Neuron (in vitro differentiated cells): Measurements from ENCODE around the gene EIF4A2.
A peak's percentile ranks its signal among the peaks of the same experiment; 100 is the strongest.

Source experiments
- H2AFZ ChIP-seq: one replicate; pipeline ENCODE4 v1.6.1; 2013; ENCODE audit warnings: low read depth, mild to moderate bottlenecking, inconsistent platforms, low read length, moderate library complexity
- H3K27me3 ChIP-seq: one replicate; pipeline ENCODE4 v1.6.1; 2013; ENCODE audit warnings: low read length; ENCODE audit not compliant: insufficient read depth
- H3K36me3 ChIP-seq: one replicate; pipeline ENCODE4 v1.6.1; 2013; ENCODE audit warnings: low read length; ENCODE audit not compliant: insufficient read depth
- H3K4me1 ChIP-seq: one replicate; pipeline ENCODE4 v1.6.1; 2013; ENCODE audit warnings: low read length; ENCODE audit not compliant: insufficient read depth
- H3K4me3 ChIP-seq: 2 replicates; pipeline ENCODE4 v1.5.1; 2013; ENCODE audit warnings: mild to moderate bottlenecking, low read length, moderate library complexity
- H3K9me3 ChIP-seq: one replicate; pipeline ENCODE4 v1.6.1; 2013; ENCODE audit warnings: low read length

EIF4A2 gene

GRCh38 chr3:186760897-186761447 lies 22.4 kb upstream of the EIF4A2 start:
- no peaks in the 10 kb centered on the region for H3K36me3 ChIP-seq
- no peaks in the 10 kb centered on the region for H3K4me1 ChIP-seq
- H2AFZ ChIP-seq: no peak overlapping the region
- no peaks in the 10 kb centered on the region for H3K27me3 ChIP-seq
- no peak overlapping the region for H3K4me3 ChIP-seq
- no peaks in the 10 kb centered on the region for H3K9me3 ChIP-seq

DNA sequence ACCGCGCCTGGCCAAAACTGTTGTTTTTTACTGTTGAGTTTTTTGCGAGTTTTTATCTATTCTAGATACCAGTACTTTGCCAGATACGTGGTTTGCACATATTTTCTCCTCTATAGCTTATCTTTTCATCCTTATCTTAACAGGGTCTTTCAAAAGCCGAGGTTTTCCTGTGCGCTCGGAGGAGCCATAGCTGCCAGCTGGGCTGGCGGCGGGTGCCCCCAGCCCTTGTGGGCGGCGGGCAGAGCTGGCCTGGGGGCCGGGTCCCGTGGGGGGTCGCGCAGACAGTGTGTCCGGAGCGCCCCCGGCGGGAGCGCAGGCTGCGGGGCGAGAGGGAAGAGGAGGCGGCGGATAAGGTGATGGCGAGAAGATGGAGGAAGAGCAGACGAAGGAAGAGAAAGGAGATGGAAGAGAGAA lies 11.1 kb upstream of the EIF4A2 start:
- no peak overlapping the region for H3K4me3 ChIP-seq
- H3K27me3 ChIP-seq: no peaks in the 10 kb centered on the region
- peak overlapping the region; percentile 80 for H2AFZ ChIP-seq
- no peaks in the 10 kb centered on the region for H3K9me3 ChIP-seq
- H3K36me3 ChIP-seq: no peaks in the 10 kb centered on the region
- H3K4me1 ChIP-seq: no peaks in the 10 kb centered on the region

DNA sequence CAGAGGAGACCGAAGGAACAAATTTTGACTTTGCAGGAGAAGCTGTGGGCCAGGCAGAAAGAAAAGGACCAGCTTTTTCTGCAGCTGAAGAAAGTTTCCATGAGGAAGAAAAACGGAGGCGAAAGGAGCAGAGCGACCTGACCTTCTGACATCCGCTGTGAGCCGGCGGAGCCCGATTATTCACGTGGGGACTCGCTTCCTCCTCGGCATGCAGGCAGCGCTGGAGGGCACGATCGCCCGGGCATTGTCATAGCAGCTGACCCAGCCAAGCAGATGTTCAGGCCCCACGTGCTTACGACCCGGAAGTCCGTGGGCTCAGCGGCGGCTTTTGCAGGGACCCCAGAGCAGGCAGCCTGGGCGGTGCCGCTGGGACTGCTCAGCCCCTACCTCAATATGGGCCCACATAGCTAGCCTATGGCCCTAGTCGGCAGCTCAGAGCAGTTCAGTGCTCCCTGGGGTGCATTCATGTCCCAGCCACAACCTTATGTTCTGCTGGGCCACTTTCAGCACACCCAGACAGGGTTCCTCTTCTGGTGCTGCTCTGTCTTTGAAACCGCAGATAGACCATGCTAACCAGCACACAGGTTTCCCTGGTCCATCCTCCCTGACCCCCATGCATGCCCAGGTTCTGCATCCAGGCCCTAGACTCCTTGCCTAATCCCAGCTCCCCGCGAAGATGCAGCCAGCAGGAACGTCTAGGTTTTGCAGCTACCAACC lies 10.5 kb upstream of the EIF4A2 start:
- no peaks in the 10 kb centered on the region for H3K36me3 ChIP-seq
- no peaks in the 10 kb centered on the region for H3K4me1 ChIP-seq
- H3K27me3 ChIP-seq: no peaks in the 10 kb centered on the region
- peak overlapping the region; percentile 80 for H2AFZ ChIP-seq
- H3K4me3 ChIP-seq: no peak overlapping the region
- no peaks in the 10 kb centered on the region for H3K9me3 ChIP-seq

GRCh38 chr3:186775999-186776398 lies 7.4 kb upstream of the EIF4A2 start:
- Histone ChIP-seq H3K4me1 (no peaks in the 10 kb centered on the region), H3K27me3 (no peaks in the 10 kb centered on the region), H2AFZ (no peak overlapping the region), H3K9me3 (no peaks in the 10 kb centered on the region), H3K4me3 (no peak overlapping the region), H3K36me3 (no peaks in the 10 kb centered on the region)

DNA sequence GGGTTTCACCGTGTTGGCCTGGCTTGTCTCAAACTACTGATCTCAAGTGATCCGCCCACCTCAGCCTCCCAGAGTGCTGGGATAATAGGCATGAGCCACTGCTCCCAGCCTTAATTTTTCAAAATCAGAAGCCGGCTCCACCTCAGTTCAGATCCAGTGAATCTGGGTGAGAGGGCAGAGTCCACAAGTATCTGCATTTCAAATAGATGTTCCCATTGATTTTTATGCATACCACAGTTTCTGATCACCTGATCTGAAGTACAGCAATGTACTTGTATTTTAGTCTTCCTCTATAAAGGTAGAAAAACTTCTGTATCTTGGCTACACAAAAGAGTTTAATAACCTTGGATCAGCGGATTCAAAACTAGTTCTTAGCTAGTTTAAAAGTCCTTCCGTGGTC lies 4.2 kb upstream of the EIF4A2 start:
- Histone ChIP-seq H3K9me3 (no peaks in the 10 kb centered on the region), H2AFZ (no peak overlapping the region), H3K36me3 (peaks cover 2% of the 10 kb centered on the region), H3K4me1 (peaks cover 3% of the 10 kb centered on the region), H3K4me3 (no peak overlapping the region), H3K27me3 (no peaks in the 10 kb centered on the region)

DNA sequence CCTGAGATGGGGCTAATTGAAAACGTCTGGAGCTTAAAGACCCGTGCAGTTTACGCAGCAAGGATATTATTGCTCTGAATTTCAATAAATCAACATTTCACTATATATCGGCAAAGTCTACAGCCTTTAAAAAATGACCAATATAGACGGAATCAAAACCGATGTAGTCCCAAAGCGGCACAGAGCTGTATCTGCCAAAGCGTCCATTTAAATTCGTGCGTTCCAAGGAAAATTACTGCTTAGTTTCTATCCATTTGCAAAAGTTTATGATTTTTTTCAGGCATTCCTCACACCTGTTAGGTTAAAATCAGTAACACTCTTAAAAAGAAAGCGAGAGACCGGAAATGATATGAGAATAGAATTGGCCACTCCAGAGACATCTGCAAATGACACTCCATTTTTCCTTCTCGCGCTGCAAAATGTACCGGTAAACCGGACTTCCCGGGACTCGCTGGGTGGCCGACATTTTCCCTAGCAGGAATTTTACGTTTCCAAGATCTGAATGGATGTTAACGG lies 777 bp upstream of the EIF4A2 start:
- Histone ChIP-seq H3K4me1 (peaks cover 34% of the 10 kb centered on the region), H2AFZ (peak overlapping the region; percentile 100), H3K4me3 (peak overlapping the region; percentile 92), H3K27me3 (no peaks in the 10 kb centered on the region), H3K36me3 (peaks cover 36% of the 10 kb centered on the region), H3K9me3 (no peaks in the 10 kb centered on the region)

GRCh38 chr3:186783731-186784515 lies 546 bp downstream of the EIF4A2 start:
- H3K4me3 ChIP-seq: peak overlapping the region; percentile 92
- no peak overlapping the region for H2AFZ ChIP-seq
- no peaks in the 10 kb centered on the region for H3K27me3 ChIP-seq
- peaks cover 35% of the 10 kb centered on the region for H3K4me1 ChIP-seq
- peaks cover 49% of the 10 kb centered on the region for H3K36me3 ChIP-seq
- H3K9me3 ChIP-seq: no peaks in the 10 kb centered on the region

GRCh38 chr3:186784820-186785494 lies 1.6 kb downstream of the EIF4A2 start:
- Histone ChIP-seq H3K27me3 (no peaks in the 10 kb centered on the region), H3K4me3 (peak overlapping the region; percentile 92), H3K36me3 (peaks cover 58% of the 10 kb centered on the region), H3K4me1 (peaks cover 35% of the 10 kb centered on the region), H3K9me3 (no peaks in the 10 kb centered on the region), H2AFZ (no peak overlapping the region)

GRCh38 chr3:186785495-186786018 lies 2.2 kb downstream of the EIF4A2 start:
- no peaks in the 10 kb centered on the region for H3K9me3 ChIP-seq
- H3K4me1 ChIP-seq: peaks cover 35% of the 10 kb centered on the region
- no peak overlapping the region for H2AFZ ChIP-seq
- H3K27me3 ChIP-seq: no peaks in the 10 kb centered on the region
- H3K4me3 ChIP-seq: peak overlapping the region; percentile 92
- peaks cover 64% of the 10 kb centered on the region for H3K36me3 ChIP-seq

DNA sequence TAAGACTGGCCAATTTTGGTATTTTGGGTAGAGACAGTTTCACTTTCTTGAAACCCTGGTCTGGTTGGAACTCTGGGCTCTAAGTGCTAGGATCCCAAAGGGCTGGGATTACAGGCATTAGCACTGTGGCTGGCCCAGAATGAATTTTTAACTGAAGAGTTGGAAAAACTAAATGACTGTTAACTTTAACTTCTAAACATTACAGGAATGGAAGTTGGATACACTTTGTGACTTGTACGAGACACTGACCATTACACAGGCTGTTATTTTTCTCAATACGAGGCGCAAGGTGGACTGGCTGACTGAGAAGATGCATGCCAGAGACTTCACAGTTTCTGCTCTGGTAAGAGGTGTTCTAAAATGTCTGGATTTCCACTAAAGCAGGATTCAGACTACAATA lies 3.5 kb downstream of the EIF4A2 start:
- Histone ChIP-seq H3K27me3 (no peaks in the 10 kb centered on the region), H3K4me3 (no peak overlapping the region), H3K9me3 (no peaks in the 10 kb centered on the region), H3K4me1 (peaks cover 35% of the 10 kb centered on the region), H2AFZ (no peak overlapping the region), H3K36me3 (peaks cover 69% of the 10 kb centered on the region)

DNA sequence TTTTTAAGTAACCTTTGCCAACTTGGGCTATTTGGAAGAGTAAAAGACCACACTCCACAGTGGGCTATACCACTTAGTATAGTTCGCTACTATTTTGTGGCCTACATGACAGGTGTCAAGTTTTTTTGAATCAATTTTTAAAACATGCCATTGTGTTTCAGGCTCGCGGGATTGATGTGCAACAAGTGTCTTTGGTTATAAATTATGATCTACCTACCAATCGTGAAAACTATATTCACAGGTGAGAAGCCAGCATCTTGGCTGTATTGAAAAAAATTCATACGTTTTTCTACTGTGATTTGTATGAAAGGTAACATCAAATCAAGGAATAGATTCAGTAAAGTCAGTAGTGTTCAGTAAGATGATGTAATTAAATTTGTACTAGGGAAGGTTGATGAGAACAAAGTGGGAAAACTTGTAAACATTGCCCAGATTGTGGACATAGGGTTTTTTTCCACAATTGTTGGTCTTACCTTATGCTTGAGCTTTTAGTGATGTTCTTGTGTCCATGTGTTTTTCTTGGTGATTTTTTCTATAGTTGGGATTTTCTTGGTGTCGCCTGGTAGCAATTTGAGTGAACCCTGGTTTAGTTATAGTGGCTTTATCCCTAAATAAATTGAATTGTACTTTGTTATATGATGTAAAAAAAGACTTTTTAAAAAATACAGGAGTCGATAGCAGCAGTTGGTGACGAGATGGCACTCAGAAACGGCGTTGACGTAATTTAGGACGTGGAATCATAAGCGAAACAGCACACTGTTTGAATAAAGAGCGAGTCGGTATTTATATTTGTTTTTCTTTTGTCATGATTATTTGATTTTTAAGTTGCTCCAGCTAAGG lies 4.5 kb downstream of the EIF4A2 start:
- no peak overlapping the region for H3K4me3 ChIP-seq
- H2AFZ ChIP-seq: no peak overlapping the region
- no peaks in the 10 kb centered on the region for H3K27me3 ChIP-seq
- peaks cover 32% of the 10 kb centered on the region for H3K4me1 ChIP-seq
- peaks cover 78% of the 10 kb centered on the region for H3K36me3 ChIP-seq
- H3K9me3 ChIP-seq: no peaks in the 10 kb centered on the region
